Measurements from ENCODE around the gene REN. TPM values are rescaled to one million over a fixed set of nuclear protein-coding genes. Genes with fewer than 3 reads are reported as not detected.
A peak's percentile ranks its signal among the peaks of the same experiment; 100 is the strongest.

REN gene
- total and polyA plus RNA-seq, 9 donors, result 0.31 TPM; not detected in 8

DNA sequence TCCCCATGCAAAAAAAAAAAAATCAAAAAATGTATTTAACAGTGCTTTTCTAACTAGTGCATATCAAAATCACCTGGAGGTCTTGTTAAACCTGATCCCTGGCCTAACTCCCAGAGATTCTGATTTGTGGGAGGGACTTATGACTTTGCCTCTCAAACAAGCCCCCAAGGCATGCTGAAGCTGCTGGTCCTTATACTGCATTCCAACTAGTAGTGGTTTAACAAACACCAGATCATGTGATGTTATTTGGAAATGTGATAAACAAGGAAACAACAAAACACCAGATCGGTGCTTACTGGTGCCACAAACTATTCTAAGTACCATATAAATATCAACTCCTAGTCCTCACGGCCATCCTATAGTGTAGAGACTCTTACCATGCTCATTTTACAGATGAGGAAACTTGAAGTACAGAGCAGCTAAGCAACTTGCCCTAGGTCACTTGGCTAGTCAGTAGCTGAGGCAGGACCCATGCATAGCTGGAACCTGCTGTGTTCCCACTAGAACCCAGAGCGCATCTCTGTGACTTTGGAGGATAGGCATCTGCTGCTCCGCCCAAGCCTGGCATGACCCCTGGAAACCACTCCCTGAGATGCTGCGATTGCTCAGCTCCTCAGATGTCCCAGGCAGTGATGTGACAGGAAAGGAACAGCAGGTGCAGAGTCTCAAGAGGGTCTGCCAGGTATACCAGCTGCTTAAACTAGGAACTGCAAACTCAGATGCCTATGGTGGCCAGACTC is 55.1 kb downstream of the REN start:
- Histone ChIP-seq H3K9me3 (replicated peaks; ENCODE audit: control insufficient read depth, low read depth, low read length) (no peaks in the 10 kb centered on the region), H3K4me1 (ENCODE audit: control insufficient read depth, insufficient read depth, low read length) (peaks cover 3% of the 10 kb centered on the region), H3K27ac (ENCODE audit: low read length) (no peak overlapping the region), H3K27me3 (ENCODE audit: control insufficient read depth, insufficient read depth, low read length) (no peaks in the 10 kb centered on the region), H3K36me3 (ENCODE audit: control insufficient read depth, insufficient read depth, low read length) (peaks cover 9% of the 10 kb centered on the region), H3K4me3 (ENCODE audit: low read length) (no peak overlapping the region)
- WGBS (ENCODE audit: insufficient coverage), result 94% methylated on average over 3 of the region's 5 CpGs
- no peak for DNase-seq

DNA sequence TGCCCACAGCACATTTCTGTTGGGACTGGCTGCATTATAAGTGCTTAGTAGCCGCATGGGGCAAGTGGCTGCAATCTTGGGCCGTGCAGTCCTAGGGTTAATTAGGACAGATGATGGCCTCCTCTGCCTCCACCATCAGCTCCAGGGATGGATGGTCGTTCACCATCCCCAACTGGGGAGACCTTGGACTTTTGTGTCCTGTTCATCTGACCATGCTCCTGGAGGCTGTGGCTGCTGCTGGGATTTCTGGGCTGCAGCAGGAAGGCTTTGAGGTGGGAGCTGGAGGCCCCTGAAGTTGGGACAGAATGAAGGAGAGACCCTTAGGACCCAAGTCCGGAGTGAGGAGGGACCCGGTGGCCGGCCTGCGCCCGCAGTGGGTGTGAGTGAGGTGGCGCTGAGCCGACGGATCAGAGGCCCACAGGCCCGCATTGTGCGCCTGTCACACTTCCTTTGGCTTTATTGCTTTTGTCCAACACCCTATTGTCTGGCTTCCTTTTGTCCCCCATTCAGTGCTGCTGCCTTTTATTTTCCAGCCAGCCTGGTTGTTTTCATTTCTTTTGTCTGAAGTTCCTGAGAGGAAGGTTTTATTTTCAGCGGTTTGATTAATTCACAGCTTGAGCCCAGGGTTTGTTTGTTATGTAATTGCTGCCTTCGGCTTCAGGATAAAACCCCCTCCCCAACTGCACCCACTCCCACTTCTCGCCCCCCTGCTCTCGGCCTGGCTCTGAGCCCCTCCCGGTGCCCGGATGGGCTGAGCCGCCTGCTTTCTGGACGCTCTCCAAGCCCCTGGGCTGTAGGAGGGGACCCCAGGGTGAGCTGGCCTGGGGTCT is 57.6 kb downstream of the REN start:
- H3K4me1 ChIP-seq (ENCODE audit: control insufficient read depth, insufficient read depth, low read length), result peaks cover 14% of the 10 kb centered on the region
- no peak overlapping the region for H3K4me3 ChIP-seq (ENCODE audit: low read length)

GRCh38 chr1:204107892-204108291 is 58.2 kb downstream of the REN start:
- H3K36me3 ChIP-seq (ENCODE audit: control insufficient read depth, insufficient read depth, low read length), result no peaks in the 10 kb centered on the region
- no peaks in the 10 kb centered on the region for H3K27me3 ChIP-seq (ENCODE audit: control insufficient read depth, insufficient read depth, low read length)
- H3K27ac ChIP-seq (ENCODE audit: low read length), result no peak overlapping the region
- H3K4me3 ChIP-seq (ENCODE audit: low read length), result no peak overlapping the region
- WGBS (ENCODE audit: insufficient coverage), result 57% methylated on average over 1 of the region's 2 CpGs
- H3K4me1 ChIP-seq (ENCODE audit: control insufficient read depth, insufficient read depth, low read length), result peaks cover 18% of the 10 kb centered on the region
- no peak for DNase-seq
- no peaks in the 10 kb centered on the region for H3K9me3 ChIP-seq (replicated peaks; ENCODE audit: control insufficient read depth, low read depth, low read length)

More for the DNA sequence above, 57.6 kb downstream of the REN start:
- Histone ChIP-seq H3K27me3 (ENCODE audit: control insufficient read depth, insufficient read depth, low read length) (no peaks in the 10 kb centered on the region), H3K36me3 (ENCODE audit: control insufficient read depth, insufficient read depth, low read length) (no peaks in the 10 kb centered on the region), H3K27ac (ENCODE audit: low read length) (peak overlapping the region; percentile 42), H3K9me3 (replicated peaks; ENCODE audit: control insufficient read depth, low read depth, low read length) (no peaks in the 10 kb centered on the region)
- DNase-seq, result no peak
- 48% methylated on average over 12 of the region's 21 CpGs for WGBS (ENCODE audit: insufficient coverage)

DNA sequence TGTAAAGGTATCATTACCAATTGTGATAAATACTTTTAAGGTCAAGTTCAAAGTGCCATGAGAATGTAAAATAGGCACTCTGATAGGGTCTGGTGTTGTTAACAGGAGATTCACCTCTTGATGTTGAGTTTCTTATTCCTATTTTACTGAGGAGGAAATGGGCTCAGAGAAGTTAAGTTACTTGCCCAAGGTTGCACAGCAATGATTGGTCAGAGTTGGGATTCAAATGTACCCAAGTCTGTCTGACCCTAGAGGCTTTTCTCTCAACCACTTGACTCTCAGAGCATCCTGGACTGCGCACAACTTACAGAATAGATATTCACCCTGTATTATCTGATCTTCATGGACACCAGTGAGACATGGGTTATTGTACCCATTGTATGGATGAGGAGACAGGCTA is 59.3 kb downstream of the REN start:
- Histone ChIP-seq H3K36me3 (ENCODE audit: control insufficient read depth, insufficient read depth, low read length) (no peaks in the 10 kb centered on the region), H3K4me3 (ENCODE audit: low read length) (no peak overlapping the region), H3K27me3 (ENCODE audit: control insufficient read depth, insufficient read depth, low read length) (no peaks in the 10 kb centered on the region), H3K9me3 (replicated peaks; ENCODE audit: control insufficient read depth, low read depth, low read length) (no peaks in the 10 kb centered on the region), H3K27ac (ENCODE audit: low read length) (no peak overlapping the region), H3K4me1 (ENCODE audit: control insufficient read depth, insufficient read depth, low read length) (peaks cover 22% of the 10 kb centered on the region)
- no peak for DNase-seq
- no CpG with 5 or more reads among the region's 1 CpG for WGBS (ENCODE audit: insufficient coverage)

- Histone ChIP-seq H3K27me3 (ENCODE audit: control insufficient read depth, insufficient read depth, low read length) (no peaks in the 10 kb centered on the region), H3K9me3 (replicated peaks; ENCODE audit: control insufficient read depth, low read depth, low read length) (no peaks in the 10 kb centered on the region), H3K4me3 (ENCODE audit: low read length) (no peak overlapping the region), H3K27ac (ENCODE audit: low read length) (no peak overlapping the region), H3K4me1 (ENCODE audit: control insufficient read depth, insufficient read depth, low read length) (peaks cover 19% of the 10 kb centered on the region), H3K36me3 (ENCODE audit: control insufficient read depth, insufficient read depth, low read length) (no peaks in the 10 kb centered on the region)
- DNase-seq, result no peak
- WGBS (ENCODE audit: insufficient coverage), result 72% methylated on average over 2 of the region's 6 CpGs
Measured at GRCh38 chr1:204105131-204105515, 61.0 kb downstream of the REN start.

Other genes with a start within 250 kb of the REN start
- gene SOX13, start 93.2 kb downstream of the REN start, total RNA-seq, result 11.0 TPM
- gene SOX13, start 93.2 kb downstream of the REN start, polyA plus RNA-seq (ENCODE audit: insufficient read depth in 1 of 8, insufficient read length in 8 of 8, low replicate concordance in 1 of 8), result 10 to 100 TPM; 14.5 to 29.3 (median 20.0) TPM
- gene ETNK2, start 14.3 kb downstream of the REN start, total RNA-seq, result 3.1 TPM
- gene ETNK2, start 14.3 kb downstream of the REN start, polyA plus RNA-seq (ENCODE audit: insufficient read depth in 1 of 8, insufficient read length in 8 of 8, low replicate concordance in 1 of 8), result 1 to 10 TPM; 2.1 to 6.1 (median 3.8) TPM
- 5.6 TPM for gene KISS1, start 30.2 kb upstream of the REN start, total RNA-seq
- 1 to 10 TPM in 2 of 8 donors, under 1 TPM in 5, not detected in 1; 0.29 to 2.2 (median 0.64) TPM for gene KISS1, start 30.2 kb upstream of the REN start, polyA plus RNA-seq (ENCODE audit: insufficient read depth in 1 of 8, insufficient read length in 8 of 8, low replicate concordance in 1 of 8)
- gene GOLT1A, start 47.7 kb upstream of the REN start, total RNA-seq, result 0.09 TPM
- gene GOLT1A, start 47.7 kb upstream of the REN start, polyA plus RNA-seq (ENCODE audit: insufficient read depth in 1 of 8, insufficient read length in 8 of 8, low replicate concordance in 1 of 8), result 1 to 10 TPM in 2 of 8 donors, under 1 TPM in 1, not detected in 5; 0.31 to 3.9 (median 1.5) TPM
- gene PLEKHA6, start 193.6 kb upstream of the REN start, total RNA-seq, result 2.2 TPM
- 1 to 10 TPM; 3.0 to 10.0 (median 5.0) TPM for gene PLEKHA6, start 193.6 kb upstream of the REN start, polyA plus RNA-seq (ENCODE audit: insufficient read depth in 1 of 8, insufficient read length in 8 of 8, low replicate concordance in 1 of 8)
- 21.9 TPM for gene PPP1R15B, start 245.5 kb upstream of the REN start, total RNA-seq
- gene PPP1R15B, start 245.5 kb upstream of the REN start, polyA plus RNA-seq (ENCODE audit: insufficient read depth in 1 of 8, insufficient read length in 8 of 8, low replicate concordance in 1 of 8), result 10 to 100 TPM; 20.9 to 33.4 (median 25.3) TPM